HG03060 (cell line): ENCODE results near the gene PIP5KL1.

ENCODE experiments used
- ATAC-seq: cut with Tn5 transposase; IDR thresholded peaks from one replicate; pipeline ENCODE4 v1.9.1; 2021; ENCODE audit warnings: low read depth, moderate number of reproducible peaks; ENCODE audit not compliant: unreplicated experiment

Gene PIP5KL1

GRCh38 chr9:127876026-127876763 is 54.4 kb downstream of the PIP5KL1 start:
- no peak for ATAC-seq

- no peak for ATAC-seq
These were observed 55.1 kb downstream of the PIP5KL1 start for GRCh38 chr9:127875306-127875966.

- no peak for ATAC-seq
These were observed 56.0 kb downstream of the PIP5KL1 start for GRCh38 chr9:127874301-127875221.

GRCh38 chr9:127873886-127874285 is 56.7 kb downstream of the PIP5KL1 start:
- ATAC-seq = no peak

DNA sequence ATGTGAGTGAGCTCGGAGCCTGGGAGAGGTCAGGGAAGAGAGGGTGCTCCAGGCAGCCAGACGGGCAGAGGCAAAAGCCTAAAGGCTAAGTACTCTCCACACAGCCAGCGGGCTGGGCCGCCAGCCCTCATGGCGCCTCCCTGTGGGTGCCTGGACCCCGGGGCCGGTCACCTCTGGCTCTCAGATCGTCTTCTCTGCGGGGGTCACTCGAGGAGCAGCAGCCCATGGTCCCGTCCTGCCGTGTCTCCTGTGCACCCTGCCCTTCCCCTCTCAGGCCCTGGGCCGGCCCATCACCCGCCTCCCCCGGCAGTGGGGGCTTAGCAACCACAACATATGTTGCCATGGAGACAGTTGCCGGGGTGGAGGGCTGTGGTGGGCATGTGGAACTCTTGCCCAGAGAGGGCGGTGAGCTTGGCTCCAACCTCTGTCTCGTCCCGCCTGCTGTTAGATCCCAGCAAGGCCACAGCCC is 57.3 kb downstream of the PIP5KL1 start:
- ATAC-seq = no peak

- ATAC-seq = no peak
These were observed 58.0 kb downstream of the PIP5KL1 start for GRCh38 chr9:127872369-127873222.

DNA sequence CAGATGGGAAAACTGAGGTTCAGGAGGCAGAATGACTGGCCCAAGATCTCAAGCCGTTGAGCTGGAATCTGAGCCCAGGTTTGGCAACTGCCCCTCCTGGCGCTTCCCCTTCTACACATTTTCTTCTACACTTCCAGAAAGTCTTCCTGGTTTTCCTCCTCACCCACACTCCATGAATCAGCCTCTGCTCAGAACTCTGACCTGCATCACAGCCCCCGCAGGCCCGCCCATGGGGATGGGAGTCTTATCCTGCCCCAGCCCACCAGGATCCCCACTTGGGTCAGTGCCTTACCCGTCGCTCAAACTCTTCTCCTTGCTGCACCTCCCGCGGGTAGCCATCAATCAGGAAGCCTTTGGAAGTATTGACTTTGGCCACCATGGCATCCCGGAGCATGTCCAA is 59.0 kb downstream of the PIP5KL1 start:
- no peak for ATAC-seq

DNA sequence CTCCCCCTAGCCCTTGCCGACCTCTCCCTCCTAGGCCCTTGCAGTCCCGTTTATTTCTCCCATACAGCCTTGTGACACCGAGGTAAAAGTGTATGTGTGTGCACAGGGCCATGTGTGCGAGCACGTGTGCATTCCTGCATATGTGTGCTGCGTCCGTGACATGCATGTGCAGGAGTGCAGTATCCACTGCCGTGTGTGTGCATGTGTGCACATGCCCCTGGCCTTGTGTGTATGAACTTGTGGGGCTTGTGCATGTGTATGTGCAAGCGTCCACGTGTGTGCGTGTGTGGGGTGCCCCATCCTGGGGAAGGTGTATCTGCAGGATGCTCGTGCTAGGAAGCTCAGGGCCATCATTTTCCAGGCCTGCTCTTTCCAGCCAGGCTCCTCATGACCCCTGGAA is 59.7 kb downstream of the PIP5KL1 start:
- no peak for ATAC-seq
